ENCODE measurements around the gene DDIT3. TPM values are rescaled to one million over a fixed set of nuclear protein-coding genes. Genes with fewer than 3 reads are reported as not detected.

DDIT3 gene
- total RNA-seq, 2 donors from 2014 or later, result 19.8 to 20.5 TPM

GRCh38 chr12:57549203-57549908 lies 29.0 kb upstream of the DDIT3 start:
- intact Hi-C loops (cut with DNase I, micrococcal nuclease), result no loop called here
- ATAC-seq, result no peak
- DNase-seq, result no peak

GRCh38 chr12:57548488-57548887 lies 28.2 kb upstream of the DDIT3 start:
- DNase-seq, result no peak
- no peak for ATAC-seq
- intact Hi-C loops (cut with DNase I, micrococcal nuclease), result no loop called here

- DNase-seq, result no peak
- intact Hi-C loops (cut with DNase I, micrococcal nuclease), result no loop called here
- ATAC-seq, result no peak
Observed at GRCh38 chr12:57548013-57548315, 27.6 kb upstream of the DDIT3 start.

DNA sequence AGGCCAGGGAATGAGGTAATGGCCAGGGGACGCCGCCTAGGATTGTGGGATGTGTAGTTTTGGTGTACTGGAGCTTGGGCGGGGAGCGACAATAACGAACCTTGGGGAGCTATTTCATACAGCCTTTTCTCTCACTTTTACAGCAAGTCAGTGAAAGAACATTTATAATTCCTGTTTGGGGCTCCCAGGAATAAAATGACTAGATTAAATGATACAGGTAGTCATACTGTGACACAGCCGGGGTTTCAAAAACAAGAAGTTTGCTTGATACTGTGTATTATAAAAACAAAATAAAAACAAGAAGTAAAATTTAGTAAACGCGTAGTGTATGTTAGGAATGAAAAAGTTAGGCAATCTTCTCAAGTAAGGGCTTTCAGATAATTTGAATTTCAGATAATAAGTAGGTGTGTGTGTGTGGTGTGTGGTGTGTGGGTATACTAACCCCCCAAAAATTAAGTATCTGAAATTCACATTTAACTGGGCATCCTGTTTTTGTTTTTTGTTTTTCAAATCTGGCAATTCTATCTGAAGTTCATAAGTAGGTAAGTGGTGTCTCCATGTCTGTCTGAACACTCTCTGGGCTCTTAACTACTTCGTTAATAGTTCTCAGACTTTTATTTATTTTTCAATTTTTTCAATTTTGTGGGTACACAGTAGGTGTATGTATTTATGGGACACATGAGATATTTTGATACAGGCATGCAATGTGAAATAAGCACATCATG lies 27.1 kb upstream of the DDIT3 start:
- ATAC-seq, result no peak
- intact Hi-C loops (cut with DNase I, micrococcal nuclease), result no loop called here
- no peak for DNase-seq

- ATAC-seq (peak; percentile 92), DNase-seq (peak; percentile 94 to 98)
- intact Hi-C loops (cut with DNase I, micrococcal nuclease), result no loop called here
Observed at GRCh38 chr12:57546438-57547287, 26.3 kb upstream of the DDIT3 start, which contains the start of gene DCTN2. Gene DCTN2 (minus strand): TSS chr12:57547192. CDS start chr12:57547063, 129 bp downstream.

DNA sequence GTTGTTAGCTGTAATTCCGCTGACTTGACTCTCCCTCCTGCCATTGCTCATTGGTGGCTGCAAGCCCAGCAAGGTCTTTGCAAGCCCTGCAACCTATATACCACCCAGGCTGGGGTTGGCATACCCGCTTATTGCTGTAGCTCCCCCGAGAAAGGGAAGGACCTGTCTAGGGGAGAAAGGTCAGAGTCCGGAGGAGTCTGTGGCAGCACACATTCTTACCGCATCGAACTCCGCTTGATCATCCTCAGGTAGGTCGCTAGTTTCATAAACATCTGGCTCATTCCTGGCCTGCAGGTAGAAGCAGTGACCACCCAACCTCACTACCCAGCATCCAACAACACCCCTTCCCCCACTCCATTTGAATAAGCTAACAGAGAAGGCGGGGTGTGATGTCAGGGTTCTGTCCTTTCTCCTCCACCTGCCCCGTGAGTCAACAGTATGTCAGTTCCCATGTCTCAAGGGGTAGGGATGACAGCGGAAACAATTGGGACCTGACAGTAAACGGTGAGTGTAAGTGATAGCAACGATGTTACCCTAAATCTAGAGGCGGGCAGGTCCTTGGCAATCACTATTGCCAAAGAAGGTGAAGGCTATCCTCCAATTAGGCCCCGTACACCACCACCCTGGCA lies 25.6 kb upstream of the DDIT3 start:
- ATAC-seq (peak; percentile 29), DNase-seq (peak in 1 of 2 donors; percentile 40)
- intact Hi-C loops (cut with DNase I, micrococcal nuclease), result no loop called here

GRCh38 chr12:57543581-57543980 lies 23.3 kb upstream of the DDIT3 start:
- DNase-seq, result no peak
- ATAC-seq, result no peak
- intact Hi-C loops (cut with DNase I, micrococcal nuclease), result no loop called here

GRCh38 chr12:57541717-57542116 lies 21.4 kb upstream of the DDIT3 start:
- DNase-seq (no peak), ATAC-seq (peak; percentile 59)
- intact Hi-C loops (cut with DNase I, micrococcal nuclease), result no loop called here

DNA sequence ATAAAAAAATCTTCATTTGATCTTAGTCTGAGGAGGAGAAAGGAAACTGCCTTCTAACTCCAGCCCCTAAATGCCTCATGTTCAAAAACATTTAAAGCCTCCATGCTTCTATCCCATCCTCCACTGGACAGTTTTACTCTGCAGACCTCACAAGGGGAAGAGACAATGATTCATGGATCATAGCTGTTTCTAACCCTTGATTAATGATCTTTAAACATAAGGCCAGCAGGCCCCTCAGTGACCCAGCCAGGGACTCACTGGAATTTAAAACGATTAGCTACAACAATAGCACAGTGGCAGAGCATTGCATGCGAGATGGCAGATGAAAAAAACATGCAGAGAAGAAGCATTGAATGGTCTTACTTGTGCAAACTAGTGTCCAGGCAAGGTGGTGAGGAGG lies 20.7 kb upstream of the DDIT3 start:
- ATAC-seq (no peak), DNase-seq (no peak)
- intact Hi-C loops (cut with DNase I, micrococcal nuclease), result no loop called here

GRCh38 chr12:57539134-57539768 lies 18.9 kb upstream of the DDIT3 start:
- intact Hi-C loops (cut with DNase I, micrococcal nuclease), result no loop called here
- ATAC-seq (no peak), DNase-seq (no peak)

GRCh38 chr12:57536597-57536942 lies 16.3 kb upstream of the DDIT3 start:
- intact Hi-C loops (cut with DNase I, micrococcal nuclease), result no loop called here
- DNase-seq, result no peak
- ATAC-seq, result no peak

- intact Hi-C loops (cut with DNase I, micrococcal nuclease), result no loop called here
- DNase-seq (peak; percentile 43 to 48), ATAC-seq (peak; percentile 80)
Observed at GRCh38 chr12:57535764-57536596, 15.7 kb upstream of the DDIT3 start.

GRCh38 chr12:57534991-57535543 lies 14.8 kb upstream of the DDIT3 start:
- ATAC-seq (peak; percentile 66), DNase-seq (no peak)
- intact Hi-C loops (cut with DNase I, micrococcal nuclease), result no loop called here

- ATAC-seq (no peak), DNase-seq (no peak)
- intact Hi-C loops (cut with DNase I, micrococcal nuclease), result no loop called here
Observed at GRCh38 chr12:57534250-57534649, 13.9 kb upstream of the DDIT3 start.

- intact Hi-C loops (cut with DNase I, micrococcal nuclease), result no loop called here
- ATAC-seq (no peak), DNase-seq (no peak)
Observed at GRCh38 chr12:57533108-57533507, 12.8 kb upstream of the DDIT3 start.

- no peak for DNase-seq
- ATAC-seq, result no peak
- intact Hi-C loops (cut with DNase I, micrococcal nuclease), result no loop called here
Observed at GRCh38 chr12:57531836-57532235, 11.5 kb upstream of the DDIT3 start.

- ATAC-seq (no peak), DNase-seq (no peak)
- intact Hi-C loops (cut with DNase I, micrococcal nuclease), result no loop called here
Observed at GRCh38 chr12:57530396-57531142, 10.3 kb upstream of the DDIT3 start.

Data from left colon (tissue), 2 donors.